Activated B cell treated with CpG ODN at 0.5 μM for 24 hours (primary cell): ENCODE measurements around the gene NECAB3. TPM values are rescaled to one million over a fixed set of nuclear protein-coding genes. Genes with fewer than 3 reads are reported as not detected.

Experiments
- ATAC-seq: fragments of 200-7000 bp; cut with Tn5 transposase; one replicate; pipeline ENCODE4 v1.10.0; 2021; ENCODE audit warnings: low read depth, mild to moderate bottlenecking, moderate library complexity
- CTCF ChIA-PET: fragments of 350-600 bp; sonication (Branson Sonifier 250); formaldehyde crosslinking; loops from one replicate; lab custom pipeline; 2021; ENCODE audit warnings: antibody characterized with exemption; lab: Charles Lee
- POLR2A ChIA-PET: fragments of 350-600 bp; sonication (Branson Sonifier 250); formaldehyde crosslinking; loops from one replicate; lab custom pipeline; 2021; ENCODE audit warnings: antibody characterized with exemption; lab: Charles Lee
- DNase-seq: peaks from one replicate; pipeline ENCODE4 v3.0.0; 2022
- H3K27ac Mint-ChIP-seq: one replicate; pipeline ENCODE4 v1.8.0; 2020; ENCODE audit warnings: mixed read lengths
- H3K27me3 Mint-ChIP-seq: one replicate; pipeline ENCODE4 v1.8.0; 2021; ENCODE audit warnings: mixed read lengths
- H3K36me3 Mint-ChIP-seq: one replicate; pipeline ENCODE4 v1.8.0; 2021; ENCODE audit warnings: low read depth, mixed read lengths
- H3K4me1 Mint-ChIP-seq: one replicate; pipeline ENCODE4 v1.8.0; 2021; ENCODE audit warnings: mixed read lengths
- H3K4me3 Mint-ChIP-seq: one replicate; pipeline ENCODE4 v1.8.0; 2020; ENCODE audit warnings: mild to moderate bottlenecking, mixed read lengths
- H3K9me3 Mint-ChIP-seq: one replicate; pipeline ENCODE4 v1.8.0; 2020; ENCODE audit warnings: mixed read lengths
- CTCF ChIP-seq: fragments of 200-600 bp; IDR thresholded peaks from one replicate; pipeline ENCODE4 v1.8.0; 2022; ENCODE audit warnings: antibody characterized with exemption, mild to moderate bottlenecking
- intact Hi-C: fragments of 100-400 bp; cut with micrococcal nuclease; formaldehyde crosslinking; loops from one replicate; pipeline ENCODE4 v1.15.1; 2024
- total RNA-seq: library from RNA; stranded (reverse); gene quantifications from 2 replicates; pipeline ENCODE4 v1.2.3, GENCODE V29; 2022

NECAB3 gene
- total RNA-seq, 1 donor from 2014 or later = 7.5 TPM

- ChIA-PET POLR2A (interaction anchor here (1.0 kb wide), 1 partner anchor 196 kb away, joined by 4 read pairs; no protein-coding TSS in a partner anchor), CTCF (interaction anchor here (1.0 to 3.1 kb wide), 8 partner anchors 9 to 209 kb away, joined by 3 to 21 read pairs (median 6); partner anchors contain the start of genes ACTL10 and C20orf144)
- Mint-ChIP-seq H3K27me3 (no peaks in the 10 kb centered on the region), H3K9me3 (no peaks in the 10 kb centered on the region), H3K4me3 (no peak overlapping the region), H3K4me1 (peaks cover 11% of the 10 kb centered on the region), H3K27ac (no peak overlapping the region), H3K36me3 (no peaks in the 10 kb centered on the region)
- TF ChIP-seq CTCF = no peak
- ATAC-seq (no peak), DNase-seq (no peak)
- intact Hi-C loops = loop anchor here (1.0 kb wide), 1 partner anchor 197 kb away; no protein-coding TSS in a partner anchor
Observed at GRCh38 chr20:33653900-33654596, 20.2 kb downstream of the NECAB3 start.

- Mint-ChIP-seq H3K27ac (peak overlapping the region; percentile 18), H3K4me1 (peaks cover 11% of the 10 kb centered on the region), H3K36me3 (no peaks in the 10 kb centered on the region), H3K9me3 (no peaks in the 10 kb centered on the region), H3K27me3 (no peaks in the 10 kb centered on the region), H3K4me3 (no peak overlapping the region)
- ChIA-PET CTCF (interaction anchor here (1.0 to 3.1 kb wide), 8 partner anchors 10 to 208 kb away, joined by 3 to 21 read pairs (median 6); partner anchors contain the start of genes ACTL10 and C20orf144), POLR2A (interaction anchor here (0.6 to 1.0 kb wide), 2 partner anchors 13 to 196 kb away, joined by 3 to 4 read pairs; partner anchors contain the start of gene ACTL10)
- DNase-seq = no peak
- intact Hi-C loops = loop anchor here (1.0 kb wide), 1 partner anchor 196 kb away; no protein-coding TSS in a partner anchor
- peak; percentile 88 for ATAC-seq
- TF ChIP-seq CTCF = no peak
Observed at GRCh38 chr20:33653218-33653899, 20.9 kb downstream of the NECAB3 start.

GRCh38 chr20:33651562-33652048 is 22.6 kb downstream of the NECAB3 start:
- Mint-ChIP-seq H3K4me3 (no peak overlapping the region), H3K36me3 (no peaks in the 10 kb centered on the region), H3K27me3 (no peaks in the 10 kb centered on the region), H3K4me1 (peaks cover 17% of the 10 kb centered on the region), H3K9me3 (no peaks in the 10 kb centered on the region), H3K27ac (no peak overlapping the region)
- CTCF ChIA-PET = interaction anchor here (3.1 kb wide), 1 partner anchor 16 kb away, joined by 21 read pairs; the partner anchor contains the start of gene ACTL10
- POLR2A ChIA-PET = no interaction called here
- DNase-seq (no peak), ATAC-seq (no peak)
- intact Hi-C loops = no loop called here
- TF ChIP-seq CTCF = no peak

GRCh38 chr20:33650753-33651561 is 23.3 kb downstream of the NECAB3 start:
- ChIA-PET CTCF (interaction anchor here (3.1 kb wide), 1 partner anchor 16 kb away, joined by 21 read pairs; the partner anchor contains the start of gene ACTL10), POLR2A (no interaction called here)
- ATAC-seq (no peak), DNase-seq (no peak)
- Mint-ChIP-seq H3K9me3 (no peaks in the 10 kb centered on the region), H3K4me1 (peaks cover 17% of the 10 kb centered on the region), H3K27ac (no peak overlapping the region), H3K27me3 (no peaks in the 10 kb centered on the region), H3K4me3 (no peak overlapping the region), H3K36me3 (peaks cover 4% of the 10 kb centered on the region)
- intact Hi-C loops = no loop called here
- TF ChIP-seq CTCF = no peak
